Measurements from ENCODE around the gene SPEM2. TPM values are rescaled to one million over a fixed set of nuclear protein-coding genes. Genes with fewer than 3 reads are reported as not detected.
"Not testable (repeated sequence)": the region's sequence is repeated elsewhere in the genome, so short reads cannot be mapped to it uniquely, and the experiment has no call there.

The SPEM2 gene
- total RNA-seq, 4 donors from 2014 or later: 0.40 TPM; not detected in 3

DNA sequence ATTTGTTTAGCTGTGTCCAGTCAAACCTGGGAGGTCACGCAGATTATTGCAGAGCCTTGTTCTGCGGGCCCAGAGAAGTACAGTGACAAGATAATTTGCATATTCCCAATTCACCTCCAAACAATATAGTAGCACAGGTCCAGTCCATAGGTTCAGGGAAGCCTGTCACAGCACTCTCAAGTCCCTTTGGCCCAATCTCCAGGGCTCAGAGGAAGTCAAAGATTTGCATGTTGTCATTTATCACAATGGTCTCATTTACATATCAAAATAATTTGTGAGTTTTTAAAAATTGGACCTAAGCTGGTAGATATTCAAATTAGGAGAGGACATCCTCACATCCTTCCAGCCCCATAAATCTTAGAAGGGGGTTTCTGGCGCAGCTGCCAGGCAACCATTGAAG, 42.1 kb downstream of the SPEM2 start:
- Histone ChIP-seq H3K36me3 (peaks cover 19 to 24% of the 10 kb centered on the region in 2 donors), H3K9me3 (no peaks in the 10 kb centered on the region), H3K4me3 (replicated peaks in 1 of 3) (no peak overlapping the region), H3K4me1 (peaks cover 32 to 47% of the 10 kb centered on the region in 2 donors), H3K27me3 (no peaks in the 10 kb centered on the region), H3K27ac (peak overlapping the region; percentile 54 to 74 (median 66))
- 67 to 80% methylated on average over 2 to 3 of the region's 3 CpGs for WGBS, 2 donors
- TF ChIP-seq, protein P1, sequence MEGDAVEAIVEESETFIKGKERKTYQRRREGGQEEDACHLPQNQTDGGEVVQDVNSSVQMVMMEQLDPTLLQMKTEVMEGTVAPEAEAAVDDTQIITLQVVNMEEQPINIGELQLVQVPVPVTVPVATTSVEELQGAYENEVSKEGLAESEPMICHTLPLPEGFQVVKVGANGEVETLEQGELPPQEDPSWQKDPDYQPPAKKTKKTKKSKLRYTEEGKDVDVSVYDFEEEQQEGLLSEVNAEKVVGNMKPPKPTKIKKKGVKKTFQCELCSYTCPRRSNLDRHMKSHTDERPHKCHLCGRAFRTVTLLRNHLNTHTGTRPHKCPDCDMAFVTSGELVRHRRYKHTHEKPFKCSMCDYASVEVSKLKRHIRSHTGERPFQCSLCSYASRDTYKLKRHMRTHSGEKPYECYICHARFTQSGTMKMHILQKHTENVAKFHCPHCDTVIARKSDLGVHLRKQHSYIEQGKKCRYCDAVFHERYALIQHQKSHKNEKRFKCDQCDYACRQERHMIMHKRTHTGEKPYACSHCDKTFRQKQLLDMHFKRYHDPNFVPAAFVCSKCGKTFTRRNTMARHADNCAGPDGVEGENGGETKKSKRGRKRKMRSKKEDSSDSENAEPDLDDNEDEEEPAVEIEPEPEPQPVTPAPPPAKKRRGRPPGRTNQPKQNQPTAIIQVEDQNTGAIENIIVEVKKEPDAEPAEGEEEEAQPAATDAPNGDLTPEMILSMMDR (IDR thresholded peaks at IDR 0.05): no peak
- TF ChIP-seq POLR2A (IDR thresholded peaks at IDR 0.05): no peak
- no peak for DNase-seq
- intact Hi-C loops (cut with DNase I): no loop called here

DNA sequence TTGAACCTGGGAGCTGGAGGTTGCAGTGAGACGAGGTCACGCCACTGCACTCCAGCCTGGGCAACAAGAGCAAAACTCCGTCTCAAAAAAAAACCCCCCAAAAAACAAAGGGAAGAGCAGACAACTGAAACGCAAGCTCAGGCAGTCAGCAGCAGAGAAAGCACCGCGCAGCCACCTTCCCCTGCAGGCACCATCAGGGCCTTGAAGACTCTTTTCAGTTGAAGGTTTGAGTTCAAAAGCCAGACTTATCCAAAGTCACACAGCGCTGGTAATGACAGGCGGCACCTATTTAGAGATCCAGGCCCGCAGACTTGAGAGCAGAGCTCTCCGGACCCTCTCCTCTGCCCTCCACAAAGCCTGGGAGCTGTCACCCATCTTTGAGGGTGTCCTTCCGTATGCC, 42.9 kb downstream of the SPEM2 start:
- 89 to 96% methylated on average over 11 of the region's 11 CpGs for WGBS, 2 donors
- Histone ChIP-seq H3K9me3 (no peaks in the 10 kb centered on the region), H3K4me1 (peaks cover 32 to 47% of the 10 kb centered on the region in 2 donors), H3K36me3 (peaks cover 11 to 16% of the 10 kb centered on the region in 2 donors), H3K4me3 (replicated peaks in 1 of 3) (no peak overlapping the region), H3K27me3 (no peaks in the 10 kb centered on the region), H3K27ac (peak overlapping the region in 2 of 3 donors; percentile 50 to 66)
- TF ChIP-seq, protein P1 (IDR thresholded peaks at IDR 0.05): no peak
- no peak for TF ChIP-seq POLR2A (IDR thresholded peaks at IDR 0.05)
- intact Hi-C loops (cut with DNase I): no loop called here
- no peak for DNase-seq

DNA sequence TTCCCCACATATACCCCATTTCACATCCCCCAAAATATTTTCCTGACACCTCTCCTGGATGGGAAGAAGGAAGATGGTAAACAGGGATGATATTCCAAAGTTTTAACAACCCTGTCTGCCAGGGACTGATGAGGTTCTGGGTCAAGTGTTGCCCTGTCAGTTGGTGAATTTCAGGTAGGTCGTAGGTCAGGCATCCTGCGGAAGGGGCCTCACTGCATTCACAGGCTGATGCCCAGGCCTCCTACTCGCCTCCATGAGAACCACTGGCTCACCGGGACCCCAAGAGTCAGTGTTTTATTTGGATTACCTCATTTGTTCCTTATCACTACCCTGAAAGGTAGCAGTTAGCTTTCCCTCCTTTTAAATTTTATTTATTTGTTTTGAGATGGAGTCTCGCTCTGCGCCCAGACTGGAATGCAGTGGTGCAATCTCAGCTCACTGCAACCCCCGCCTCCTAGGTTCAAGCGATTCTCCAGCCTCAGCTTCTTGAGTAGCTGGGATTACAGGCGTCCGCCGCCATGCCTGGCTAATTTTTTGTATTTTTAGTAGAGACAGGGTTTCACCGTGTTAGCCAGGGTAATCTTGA, 43.5 kb downstream of the SPEM2 start:
- peaks cover 5 to 10% of the 10 kb centered on the region in 2 donors for H3K36me3 ChIP-seq
- peak overlapping the region in 2 of 3 donors; percentile 4 to 50 for H3K27ac ChIP-seq
- DNase-seq: peak; percentile 50 to 62
- no peaks in the 10 kb centered on the region for H3K27me3 ChIP-seq
- WGBS, 2 donors: 58 to 64% methylated on average over 12 of the region's 12 CpGs
- intact Hi-C loops (cut with DNase I): no loop called here
- H3K9me3 ChIP-seq: no peaks in the 10 kb centered on the region
- peaks cover 32 to 47% of the 10 kb centered on the region in 2 donors for H3K4me1 ChIP-seq
- no peak for TF ChIP-seq POLR2A (IDR thresholded peaks at IDR 0.05)
- TF ChIP-seq, protein P1 (IDR thresholded peaks at IDR 0.05): no peak
- no peak overlapping the region for H3K4me3 ChIP-seq (replicated peaks in 1 of 3)

DNA sequence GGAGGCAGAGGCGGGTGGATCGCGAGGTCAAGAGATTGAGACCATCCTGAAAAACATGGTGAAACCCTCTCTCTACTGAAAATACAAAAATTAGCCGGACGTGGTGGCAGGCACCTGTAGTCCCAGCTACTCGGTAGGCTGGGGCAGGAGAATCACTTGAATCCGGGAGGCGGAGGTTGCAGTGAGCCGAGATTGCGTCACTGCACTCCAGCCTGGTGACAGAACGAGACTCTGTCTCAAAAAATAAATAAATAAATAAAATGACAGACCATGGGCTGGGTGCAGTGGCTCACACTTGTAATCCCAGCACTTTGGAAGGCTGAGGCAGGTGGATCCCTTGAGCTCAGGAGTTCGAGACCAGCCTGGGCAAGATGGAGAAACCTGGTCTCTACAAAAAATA, 44.4 kb downstream of the SPEM2 start:
- Histone ChIP-seq H3K4me1 (peaks cover 33 to 53% of the 10 kb centered on the region in 2 donors), H3K27ac (peak overlapping the region in 1 of 3 donors; percentile 50)
- WGBS, 2 donors: 92 to 93% methylated on average over 12 of the region's 12 CpGs
- DNase-seq; intact Hi-C loops (cut with DNase I); H3K4me3 ChIP-seq (replicated peaks in 1 of 3); H3K9me3 ChIP-seq; H3K27me3 ChIP-seq; H3K36me3 ChIP-seq: not testable (repeated sequence)

DNA sequence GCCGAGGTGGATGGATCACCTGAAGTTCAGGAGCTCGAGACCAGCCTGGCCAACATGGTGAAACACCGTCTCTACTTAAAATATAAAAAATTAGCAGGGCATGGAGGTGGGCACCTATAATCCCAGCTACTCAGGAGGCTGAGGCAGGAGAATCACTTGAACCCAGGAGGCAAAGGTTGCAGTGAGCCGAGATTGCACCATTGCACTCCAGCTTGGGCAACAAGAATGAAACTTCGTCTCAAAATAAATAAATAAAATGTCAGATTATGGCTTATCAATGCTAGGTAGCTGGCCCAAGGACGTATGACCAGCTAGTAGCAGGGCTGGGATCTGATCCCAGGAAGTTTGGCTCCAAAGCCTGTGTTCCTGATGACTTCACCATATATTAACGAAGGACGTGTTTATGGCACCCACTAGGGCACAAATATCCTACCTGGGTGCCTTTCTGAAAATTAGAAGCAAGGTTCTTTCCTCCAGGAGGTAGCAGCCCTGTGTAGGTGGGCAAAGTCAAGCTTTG, 45.1 kb downstream of the SPEM2 start:
- WGBS, 2 donors: 86 to 92% methylated on average over 8 of the region's 8 CpGs
- H3K27ac ChIP-seq; H3K36me3 ChIP-seq; intact Hi-C loops (cut with DNase I); H3K27me3 ChIP-seq; H3K9me3 ChIP-seq; DNase-seq; H3K4me3 ChIP-seq (replicated peaks in 1 of 3): not testable (repeated sequence)
- H3K4me1 ChIP-seq: peaks cover 39 to 60% of the 10 kb centered on the region in 2 donors

DNA sequence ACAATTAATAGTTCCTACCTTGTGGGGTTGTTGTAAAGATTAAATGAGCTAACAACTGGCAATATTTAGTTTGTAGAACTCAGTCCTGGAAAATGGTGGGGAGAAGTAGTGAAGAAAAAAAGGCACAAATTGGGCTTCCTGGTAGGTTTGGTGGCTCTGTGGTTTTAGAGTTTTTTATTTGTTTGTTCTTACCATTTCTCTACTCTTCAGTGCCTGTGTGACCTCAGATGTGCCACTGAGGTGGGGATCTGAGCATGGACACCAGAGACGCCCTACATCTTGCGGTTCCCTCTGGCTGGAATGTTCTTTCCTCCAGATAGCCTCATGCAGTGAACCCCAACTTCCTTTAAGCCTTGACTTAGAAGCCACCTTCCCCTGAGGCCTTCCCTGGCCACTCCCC, 46.3 kb downstream of the SPEM2 start:
- intact Hi-C loops (cut with DNase I): no loop called here
- Histone ChIP-seq H3K4me1 (peaks cover 45 to 64% of the 10 kb centered on the region in 2 donors), H3K36me3 (peaks cover 0 to under 1% of the 10 kb centered on the region in 2 donors), H3K4me3 (replicated peaks in 1 of 3) (no peak overlapping the region), H3K27me3 (no peaks in the 10 kb centered on the region), H3K9me3 (no peaks in the 10 kb centered on the region), H3K27ac (no peak overlapping the region)
- 84 to 87% methylated on average over 2 of the region's 2 CpGs for WGBS, 2 donors
- no peak for TF ChIP-seq POLR2A (IDR thresholded peaks at IDR 0.05)
- TF ChIP-seq, protein P1 (IDR thresholded peaks at IDR 0.05): no peak
- no peak for DNase-seq

DNA sequence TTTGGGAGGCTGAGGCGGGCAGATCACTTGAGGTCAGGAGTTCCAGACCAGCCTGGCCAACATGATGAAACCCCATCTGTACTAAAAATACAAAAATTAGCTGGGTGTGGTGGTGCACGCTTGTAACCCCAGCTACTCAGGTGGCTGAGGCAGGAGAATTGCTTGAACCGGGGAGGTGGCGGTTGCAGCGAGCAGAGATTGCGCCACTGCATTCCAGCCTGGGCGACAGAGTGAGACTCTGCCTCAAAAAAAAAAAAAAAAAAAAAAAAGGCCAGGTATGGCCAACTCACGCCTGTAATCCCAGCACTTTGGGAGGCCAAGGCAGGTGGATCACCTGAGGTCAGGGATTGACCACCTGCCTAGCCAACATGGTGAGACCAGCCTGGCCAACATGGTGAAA, 49.4 kb downstream of the SPEM2 start:
- H3K4me3 ChIP-seq (replicated peaks in 1 of 3); H3K27me3 ChIP-seq; H3K27ac ChIP-seq; H3K9me3 ChIP-seq; H3K36me3 ChIP-seq: not testable (repeated sequence)
- peaks cover 43 to 53% of the 10 kb centered on the region in 2 donors for H3K4me1 ChIP-seq
- intact Hi-C loops (cut with DNase I): loop anchor here (5.0 kb wide), 1 partner anchor 32 kb away; no protein-coding TSS in a partner anchor
- DNase-seq: peak; percentile 29 to 30
- 84 to 86% methylated on average over 8 of the region's 8 CpGs for WGBS, 2 donors

Measured in thyroid gland (tissue), 4 donors.